Spleen (tissue), 7 donors: ENCODE data around the gene PRR7.

ENCODE experiments used
- POLR2A ChIP-seq, 3 donors: fragments of 450-650 bp; IDR thresholded peaks; one replicate each; pipeline ENCODE4 v1.5.1; 2017; ENCODE audit warnings: antibody characterized with exemption in 3 of 3, mild to moderate bottlenecking in 1 of 3
- POLR2AphosphoS5 ChIP-seq, 3 donors: sonication (generic); formaldehyde crosslinking; IDR thresholded peaks; one replicate each; pipeline ENCODE4 v1.5.1; 2017; ENCODE audit warnings: antibody characterized with exemption in 3 of 3
- TF ChIP-seq, protein P1 (sequence below), 11 experiments: fragments of 200-600 bp in 7 of 11; fragments of 450-650 bp in 4 of 11; sonication (generic) in 4 of 11; IDR thresholded peaks in 8 of 11; conservative IDR thresholded peaks in 3 of 11; 1 replicate in 7 of 11; 2 replicates in 4 of 11; pipeline versions ENCODE4 v1.4.0 to v1.8.0; 2016 to 2021; ENCODE audit warnings: antibody characterized with exemption in 11 of 11, inconsistent platforms in 4 of 11, mild to moderate bottlenecking in 1 of 11
- donor health status: DM: no; HTN: no; CAD: no; lungs with moderate emphysema.
- donor health status: DM: no; HTN: no; CAD: no.
- donor health status: DM: no; HTN: no; CAD: no.

GRCh38 chr5:177444106-177445051, 2.2 kb upstream of the PRR7 start:
- TF ChIP-seq, protein P1, sequence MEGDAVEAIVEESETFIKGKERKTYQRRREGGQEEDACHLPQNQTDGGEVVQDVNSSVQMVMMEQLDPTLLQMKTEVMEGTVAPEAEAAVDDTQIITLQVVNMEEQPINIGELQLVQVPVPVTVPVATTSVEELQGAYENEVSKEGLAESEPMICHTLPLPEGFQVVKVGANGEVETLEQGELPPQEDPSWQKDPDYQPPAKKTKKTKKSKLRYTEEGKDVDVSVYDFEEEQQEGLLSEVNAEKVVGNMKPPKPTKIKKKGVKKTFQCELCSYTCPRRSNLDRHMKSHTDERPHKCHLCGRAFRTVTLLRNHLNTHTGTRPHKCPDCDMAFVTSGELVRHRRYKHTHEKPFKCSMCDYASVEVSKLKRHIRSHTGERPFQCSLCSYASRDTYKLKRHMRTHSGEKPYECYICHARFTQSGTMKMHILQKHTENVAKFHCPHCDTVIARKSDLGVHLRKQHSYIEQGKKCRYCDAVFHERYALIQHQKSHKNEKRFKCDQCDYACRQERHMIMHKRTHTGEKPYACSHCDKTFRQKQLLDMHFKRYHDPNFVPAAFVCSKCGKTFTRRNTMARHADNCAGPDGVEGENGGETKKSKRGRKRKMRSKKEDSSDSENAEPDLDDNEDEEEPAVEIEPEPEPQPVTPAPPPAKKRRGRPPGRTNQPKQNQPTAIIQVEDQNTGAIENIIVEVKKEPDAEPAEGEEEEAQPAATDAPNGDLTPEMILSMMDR (IDR thresholded peaks at IDR 0.05 in 8 of 11, conservative IDR thresholded peaks at IDR 0.05 in 3 of 11), result no peak
- TF ChIP-seq POLR2AphosphoS5 (IDR thresholded peaks at IDR 0.05) (peak; percentile 54 to 63 (median 55)), POLR2A (IDR thresholded peaks at IDR 0.05) (no peak)
